ENCODE data around the gene RGS14.

Gene RGS14

DNA sequence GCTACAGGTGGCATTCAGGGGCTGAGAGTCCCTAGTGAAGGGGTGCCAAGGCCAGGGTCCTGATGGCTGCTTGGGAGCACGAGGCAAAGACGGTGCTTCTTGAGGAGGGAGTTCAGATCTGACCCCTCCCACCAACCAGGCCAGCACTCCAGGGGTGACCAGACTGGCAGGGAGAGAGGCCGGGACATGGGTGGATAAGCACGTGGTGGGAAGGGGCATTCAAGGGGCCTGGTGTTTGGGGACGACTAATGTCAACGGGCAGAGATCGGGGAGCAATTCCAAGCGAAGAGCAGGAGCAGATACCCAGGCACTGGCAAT, 4.5 kb downstream of the RGS14 start:
- H3K27ac ChIP-seq = peak overlapping the region in 16 of 21 experiments; percentile 17 to 86 (median 68)
- H3K4me3 ChIP-seq = peak overlapping the region in 2 of 7 experiments; percentile 44 to 48

GRCh38 chr5:177362610-177363507, 5.1 kb downstream of the RGS14 start:
- Histone ChIP-seq H3K27ac (peak overlapping the region in 20 of 21 experiments; percentile 12 to 86 (median 66)), H3K4me3 (peak overlapping the region; percentile 20 to 48 (median 34))

GRCh38 chr5:177363565-177363964, 5.8 kb downstream of the RGS14 start:
- peak overlapping the region in 8 of 21 experiments; percentile 34 to 86 (median 65) for H3K27ac ChIP-seq
- H3K4me3 ChIP-seq = peak overlapping the region in 4 of 7 experiments; percentile 20 to 48 (median 36)

DNA sequence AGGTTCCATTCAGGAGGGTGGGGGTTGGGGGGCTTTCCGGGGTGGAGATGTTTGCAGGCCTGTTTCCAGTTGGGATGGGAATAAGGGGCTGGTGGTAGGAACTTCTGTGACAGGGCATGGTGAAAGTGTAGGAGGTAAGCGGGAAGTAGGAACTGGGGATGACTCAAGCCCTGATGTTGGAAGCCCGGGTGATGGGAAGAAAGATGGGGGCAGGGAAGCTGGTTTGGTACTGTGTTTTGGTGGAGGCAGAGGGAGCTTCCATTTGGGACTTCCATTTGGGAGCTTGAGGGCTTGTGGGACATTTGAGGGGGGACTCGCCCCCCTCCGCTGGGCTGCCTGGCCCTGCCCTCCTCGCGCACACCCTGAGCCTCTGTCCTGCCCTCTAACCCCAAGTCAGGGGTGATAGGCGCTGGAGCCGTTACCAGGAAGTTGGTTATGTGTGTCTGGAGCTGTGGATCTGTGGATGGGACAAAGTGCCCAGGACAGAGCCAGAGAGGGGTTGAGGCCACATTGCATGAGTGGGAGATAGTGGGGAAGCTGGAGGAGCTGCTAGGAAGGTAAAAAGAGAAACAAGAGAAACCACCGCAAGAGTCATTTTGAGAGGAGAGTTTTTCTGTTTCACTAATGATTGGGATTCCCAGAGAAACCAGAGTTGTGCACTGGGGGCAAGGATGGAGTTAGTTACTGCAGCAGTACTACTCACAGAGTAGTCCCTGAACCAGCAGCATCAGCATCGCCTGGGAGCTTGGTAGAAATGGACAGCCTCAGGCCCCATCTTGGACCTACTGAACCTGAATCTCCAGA, 6.6 kb downstream of the RGS14 start:
- Histone ChIP-seq H3K27ac (peak overlapping the region in 2 of 21 experiments; percentile 25 to 50), H3K4me3 (no peak overlapping the region)

- Histone ChIP-seq H3K27ac (peak overlapping the region in 16 of 21 experiments; percentile 32 to 86 (median 70)), H3K4me3 (no peak overlapping the region)
These were observed 8.3 kb downstream of the RGS14 start for GRCh38 chr5:177365845-177366527.

DNA sequence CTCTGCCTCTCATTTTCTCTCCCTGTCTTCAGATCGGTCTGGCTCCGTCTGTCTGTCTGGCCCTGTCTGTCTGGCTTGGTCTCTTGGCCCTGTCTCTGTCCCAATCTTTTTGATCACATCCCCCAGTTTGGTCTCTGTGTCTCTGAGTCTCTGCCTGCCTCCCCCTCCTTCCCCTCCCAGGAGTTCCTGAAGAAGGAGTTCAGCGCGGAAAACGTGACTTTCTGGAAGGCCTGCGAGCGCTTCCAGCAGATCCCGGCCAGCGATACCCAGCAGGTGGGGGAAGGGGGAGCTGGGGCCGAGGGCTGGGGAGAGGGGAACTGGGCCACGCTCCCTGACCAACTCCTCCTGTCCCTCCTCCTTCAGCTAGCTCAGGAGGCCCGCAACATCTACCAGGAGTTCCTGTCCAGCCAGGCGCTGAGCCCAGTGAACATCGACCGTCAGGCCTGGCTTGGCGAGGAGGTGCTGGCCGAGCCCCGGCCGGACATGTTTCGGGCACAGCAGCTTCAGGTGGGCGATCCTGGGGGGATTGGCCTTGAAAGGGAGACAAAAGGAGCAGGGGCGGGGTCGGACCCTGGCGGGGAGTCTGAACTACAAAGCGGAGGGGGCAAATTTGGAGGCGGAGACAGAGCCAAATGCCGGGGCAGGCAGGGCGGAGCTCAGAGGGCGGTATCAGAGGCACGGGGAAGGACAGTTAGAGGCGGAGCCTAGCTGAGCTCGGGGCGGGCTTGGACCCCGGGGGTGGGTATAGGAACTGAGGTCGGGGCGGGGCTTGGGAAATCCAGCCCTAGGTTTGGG, 9.0 kb downstream of the RGS14 start:
- peak overlapping the region; percentile 12 to 37 (median 24) for H3K4me3 ChIP-seq

DNA sequence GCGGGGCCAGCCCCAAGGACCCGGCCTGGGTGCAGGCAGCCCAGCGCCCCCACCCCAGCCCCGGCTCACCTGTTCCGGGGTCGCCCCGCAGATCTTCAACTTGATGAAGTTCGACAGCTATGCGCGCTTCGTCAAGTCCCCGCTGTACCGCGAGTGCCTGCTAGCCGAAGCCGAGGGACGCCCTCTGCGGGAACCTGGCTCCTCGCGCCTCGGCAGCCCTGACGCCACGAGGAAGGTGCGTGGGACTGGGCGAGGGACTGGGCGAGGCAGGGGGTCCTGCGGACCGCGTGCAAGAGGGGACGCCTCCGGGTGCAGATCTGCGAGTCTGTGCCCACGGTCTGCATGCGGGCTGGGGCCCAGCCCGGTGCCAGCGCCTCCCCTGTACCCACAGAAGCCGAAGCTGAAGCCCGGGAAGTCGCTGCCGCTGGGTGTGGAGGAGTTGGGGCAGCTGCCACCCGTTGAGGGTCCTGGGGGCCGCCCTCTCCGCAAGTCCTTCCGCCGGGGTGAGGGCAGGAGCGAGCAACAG, 9.7 kb downstream of the RGS14 start:
- H3K27ac ChIP-seq = peak overlapping the region in 7 of 21 experiments; percentile 32 to 86 (median 82)
- H3K4me3 ChIP-seq = peak overlapping the region; percentile 12 to 37 (median 24)

More for the DNA sequence above, 9.0 kb downstream of the RGS14 start:
- peak overlapping the region in 17 of 21 experiments; percentile 28 to 86 (median 70) for H3K27ac ChIP-seq

- H3K4me3 ChIP-seq = no peak overlapping the region
- H3K27ac ChIP-seq = peak overlapping the region in 3 of 21 experiments; percentile 39 to 86 (median 86)
These were observed 10.5 kb downstream of the RGS14 start for GRCh38 chr5:177367981-177368868.

DNA sequence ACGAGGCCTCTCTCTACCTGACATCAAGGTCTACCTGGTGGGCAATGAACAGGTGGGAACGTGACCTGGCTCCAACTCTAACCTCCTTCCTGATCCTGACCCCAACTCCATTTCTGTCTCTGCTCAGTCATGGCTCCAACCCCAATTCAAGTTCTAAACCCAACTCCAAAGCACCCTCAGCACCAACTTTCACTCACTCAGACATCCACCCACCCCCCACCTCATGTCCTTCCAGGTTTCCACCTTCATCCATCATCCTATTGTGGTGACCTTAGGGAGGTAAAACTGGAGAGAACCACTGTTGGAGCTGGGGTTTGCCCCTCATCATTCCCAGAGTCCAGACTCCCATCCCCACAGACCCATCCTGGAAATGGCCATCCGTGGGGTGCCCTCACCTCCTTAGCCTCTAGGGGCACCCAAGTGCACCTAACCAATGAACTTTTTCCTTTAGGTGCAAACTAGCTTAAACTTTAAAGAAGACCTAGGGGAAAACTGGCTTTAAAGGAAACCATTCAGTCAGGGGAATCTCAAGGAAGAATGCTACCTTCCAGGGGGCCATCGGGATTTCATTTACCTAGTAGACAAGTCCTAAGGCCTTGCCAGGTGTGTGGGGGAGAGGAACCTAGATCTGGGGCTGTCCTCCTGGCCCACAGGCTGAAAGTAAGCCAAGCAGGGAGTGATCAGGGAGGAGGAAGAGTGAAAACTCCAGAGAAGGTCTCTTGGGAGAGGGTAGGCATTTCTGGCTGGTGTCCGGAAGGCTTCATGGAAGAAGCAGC, 11.3 kb downstream of the RGS14 start:
- no peak overlapping the region for H3K4me3 ChIP-seq
- H3K27ac ChIP-seq = peak overlapping the region in 5 of 21 experiments; percentile 17 to 86 (median 39)

GRCh38 chr5:177369645-177370440, 12.1 kb downstream of the RGS14 start:
- Histone ChIP-seq H3K4me3 (no peak overlapping the region), H3K27ac (peak overlapping the region in 5 of 21 experiments; percentile 17 to 86 (median 83))

- H3K27ac ChIP-seq = peak overlapping the region in 12 of 21 experiments; percentile 11 to 86 (median 76)
- peak overlapping the region; percentile 22 to 42 (median 32) for H3K4me3 ChIP-seq
These were observed 12.9 kb downstream of the RGS14 start for GRCh38 chr5:177370488-177371119.

GRCh38 chr5:177371120-177372033, 13.7 kb downstream of the RGS14 start:
- Histone ChIP-seq H3K27ac (peak overlapping the region in 19 of 21 experiments; percentile 6 to 88 (median 75)), H3K4me3 (peak overlapping the region; percentile 22 to 42 (median 32))

DNA sequence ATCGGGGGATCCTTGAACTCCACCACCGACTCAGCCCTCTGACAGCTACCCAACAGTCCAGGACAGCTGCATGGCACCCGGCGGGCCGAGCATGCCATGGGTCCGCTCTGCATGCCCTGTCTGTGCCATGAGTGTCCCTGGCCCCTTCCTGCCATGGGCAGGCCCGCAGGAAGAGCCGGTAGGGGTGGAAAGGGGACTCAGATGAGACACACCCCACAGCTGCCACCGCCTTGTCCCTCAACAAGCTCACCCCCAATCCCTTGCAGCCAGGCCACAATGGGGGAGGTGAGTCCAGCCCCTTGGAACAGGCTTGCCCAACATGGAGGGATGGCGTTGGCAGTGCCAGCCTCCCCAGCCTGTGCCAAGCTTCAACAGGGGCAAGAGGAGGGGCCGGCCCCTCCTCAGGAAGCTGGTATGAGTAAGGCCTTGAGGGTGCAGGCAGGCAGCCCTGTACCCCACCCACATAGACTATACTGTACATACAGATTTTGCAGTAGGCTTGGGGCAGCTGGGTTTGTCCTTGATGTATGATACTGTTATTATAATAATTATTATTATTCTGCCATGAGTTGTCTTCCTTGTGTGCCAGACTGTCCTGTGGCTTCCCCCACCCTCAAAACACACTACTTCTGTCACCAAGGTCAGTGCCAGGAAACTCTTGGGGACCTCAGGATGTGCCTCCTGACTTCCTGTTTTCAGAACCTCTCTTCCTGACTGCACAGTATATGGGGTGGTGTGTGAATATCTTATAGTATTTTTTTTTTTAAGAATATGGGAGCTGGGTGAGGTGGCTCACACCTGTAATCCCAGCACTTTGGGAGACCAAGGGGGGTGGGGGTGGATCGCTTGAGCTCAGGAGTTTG, 14.5 kb downstream of the RGS14 start:
- peak overlapping the region in 4 of 7 experiments; percentile 23 to 42 (median 36) for H3K4me3 ChIP-seq
- H3K27ac ChIP-seq = peak overlapping the region in 18 of 21 experiments; percentile 6 to 88 (median 76)

DNA sequence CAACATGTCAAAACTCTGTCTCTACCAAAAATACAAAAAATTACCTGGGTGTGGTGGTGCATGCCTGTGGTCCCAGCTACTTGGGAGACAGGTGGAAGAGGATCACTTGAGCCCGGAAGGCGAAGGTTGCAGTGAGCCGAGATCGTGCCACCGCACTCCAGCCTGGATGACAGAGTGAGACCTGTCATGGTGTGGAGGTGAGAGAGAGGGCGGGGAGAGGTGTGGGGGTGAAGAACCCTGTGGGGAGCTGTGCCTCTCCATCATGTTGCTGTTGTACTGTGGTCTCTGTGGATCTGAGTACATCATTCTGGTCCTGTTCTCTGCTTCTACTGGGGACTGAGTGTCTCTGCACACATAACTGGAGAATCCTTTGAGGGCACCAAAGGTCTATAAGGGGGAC, 15.2 kb downstream of the RGS14 start:
- Histone ChIP-seq H3K4me3 (no peak overlapping the region), H3K27ac (peak overlapping the region in 14 of 21 experiments; percentile 23 to 88 (median 74))

All from skin epidermis (tissue), 12 donors.